GM23248 (cell line): Measurements from ENCODE around the gene SH2D4B. TPM values are rescaled to one million over a fixed set of nuclear protein-coding genes. Genes with fewer than 3 reads are reported as not detected.

Experiments used
- DNase-seq: peaks from one replicate; pipeline ENCODE4 v3.0.0-alpha.2; 2015
- H2AFZ ChIP-seq: fragments of 200-600 bp; sonication (generic); 2 replicates; pipeline ENCODE4 v1.6.1; 2016; ENCODE audit warnings: antibody characterized with exemption
- H3F3A ChIP-seq: fragments of 200-600 bp; sonication (generic); 2 replicates; pipeline ENCODE4 v1.6.1; 2016; ENCODE audit warnings: mild to moderate bottlenecking, antibody characterized with exemption, mixed run types; ENCODE audit not compliant: insufficient read depth
- H3K27ac ChIP-seq: fragments of 200-600 bp; sonication (generic); 2 replicates; pipeline ENCODE4 v1.5.1; 2016; ENCODE audit warnings: mild to moderate bottlenecking
- H3K27me3 ChIP-seq: fragments of 200-600 bp; sonication (generic); replicated peaks from 2 replicates; pipeline ENCODE4 v1.6.1; 2016; ENCODE audit warnings: mild to moderate bottlenecking; ENCODE audit not compliant: insufficient read depth
- H3K36me3 ChIP-seq: fragments of 200-600 bp; sonication (generic); 2 replicates; pipeline ENCODE4 v1.6.1; 2016; ENCODE audit warnings: low read depth, mild to moderate bottlenecking
- H3K4me1 ChIP-seq: fragments of 200-600 bp; sonication (generic); 2 replicates; pipeline ENCODE4 v1.6.1; 2016; ENCODE audit warnings: mild to moderate bottlenecking; ENCODE audit not compliant: insufficient read depth
- H3K4me2 ChIP-seq: fragments of 200-600 bp; sonication (generic); one replicate; pipeline ENCODE4 v1.6.1; 2016; ENCODE audit warnings: mild to moderate bottlenecking; ENCODE audit not compliant: unreplicated experiment
- H3K4me3 ChIP-seq: fragments of 200-600 bp; sonication (generic); 2 replicates; pipeline ENCODE4 v1.5.1; 2016; ENCODE audit warnings: mild to moderate bottlenecking
- H3K79me2 ChIP-seq: fragments of 200-600 bp; sonication (generic); 2 replicates; pipeline ENCODE4 v1.6.1; 2016; ENCODE audit warnings: mild to moderate bottlenecking; ENCODE audit not compliant: insufficient read depth
- H3K9ac ChIP-seq: fragments of 200-600 bp; sonication (generic); 2 replicates; pipeline ENCODE4 v1.6.1; 2016; ENCODE audit warnings: mild to moderate bottlenecking
- H3K9me2 ChIP-seq: fragments of 200-600 bp; sonication (generic); 2 replicates; pipeline ENCODE4 v1.6.1; 2016; ENCODE audit warnings: mixed run types, mild to moderate bottlenecking, moderate library complexity; ENCODE audit not compliant: insufficient read depth
- H3K9me3 ChIP-seq: fragments of 200-600 bp; sonication (generic); one replicate; pipeline ENCODE4 v1.6.1; 2017; ENCODE audit warnings: low read depth
- H4K20me1 ChIP-seq: fragments of 200-600 bp; sonication (generic); 2 replicates; pipeline ENCODE4 v1.6.0; 2016; ENCODE audit not compliant: insufficient read depth
- EZH2 ChIP-seq: fragments of 200-600 bp; sonication (generic); IDR thresholded peaks from 2 replicates; pipeline ENCODE4 v1.6.1; 2018; ENCODE audit warnings: antibody characterized with exemption, mild to moderate bottlenecking; ENCODE audit not compliant: insufficient read depth, poor library complexity, severe bottlenecking
- EZH2phosphoT487 ChIP-seq: fragments of 200-600 bp; sonication (generic); IDR thresholded peaks from 2 replicates; pipeline ENCODE4 v1.6.1; 2018; ENCODE audit warnings: antibody characterized with exemption, moderate library complexity, mild to moderate bottlenecking, low read depth; ENCODE audit not compliant: insufficient read depth
- WGBS, 2 experiments: methylation state at CpG; one replicate each; pipeline ENCODE4 v1.1.6; 2015 to 2017; ENCODE audit warnings: low lambda C conversion rate in 2 of 2, low coverage in 1 of 2; ENCODE audit errors: missing lambda C conversion rate in 2 of 2; 5-methylcytosine and 5-hydroxymethylcytosine counted together
- in situ Hi-C: fragments of 300-500 bp; cut with MboI; formaldehyde crosslinking; loops from 2 replicates; pipeline ENCODE4 v1.15.0; 2020
- polyA plus RNA-seq: library from polyadenylated mRNA; unstranded; fragments of >200 nt; fragmentation: Nextera tagmentation; extraction: Ambion mirVana; gene quantifications from 2 replicates; pipeline ENCODE4 v1.2.1, GENCODE V29; 2016
- total RNA-seq: library from RNA; depleted of rRNA; stranded (reverse); fragments of >200 nt; shearing (Covaris generic); gene quantifications from 2 replicates; pipeline ENCODE4 v1.2.3, GENCODE V29; 2014

SH2D4B gene
- total and polyA plus RNA-seq, 2 experiments from 2014 or later = not detected

DNA sequence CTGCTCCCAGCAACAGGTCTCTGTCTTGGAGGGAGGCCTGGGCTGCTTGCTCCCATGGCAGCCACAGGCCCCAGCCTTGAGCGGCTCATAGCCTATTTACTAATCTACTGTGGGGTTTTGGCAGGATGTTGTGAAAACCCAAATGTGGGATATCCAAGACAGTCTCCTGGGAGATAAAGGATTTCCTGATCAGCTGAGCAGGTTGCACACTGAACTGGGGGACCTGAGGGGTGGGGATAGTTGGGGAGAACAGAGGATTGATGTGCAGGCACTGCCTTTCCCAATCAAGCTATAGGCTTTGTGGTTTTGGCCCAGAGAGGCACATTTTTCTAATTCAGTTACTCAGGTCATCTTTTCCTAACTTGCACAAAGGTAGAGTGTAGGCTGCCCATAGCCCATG is 92.6 kb downstream of the SH2D4B start:
- DNase-seq = no peak
- H4K20me1 ChIP-seq = no peaks in the 10 kb centered on the region
- H3K27me3 ChIP-seq = no peaks in the 10 kb centered on the region
- H3K9me3 ChIP-seq = no peaks in the 10 kb centered on the region
- no peak overlapping the region for H3K4me2 ChIP-seq
- no peaks in the 10 kb centered on the region for H3K9me2 ChIP-seq
- H3K27ac ChIP-seq = no peak overlapping the region
- WGBS, 2 experiments = 30 to 39% methylated on average over 1 of the region's 1 CpG
- in situ Hi-C loops = no loop called here
- no peaks in the 10 kb centered on the region for H3K36me3 ChIP-seq
- no peak overlapping the region for H3K9ac ChIP-seq
- no peaks in the 10 kb centered on the region for H3F3A ChIP-seq
- no peaks in the 10 kb centered on the region for H3K4me1 ChIP-seq
- H2AFZ ChIP-seq = no peak overlapping the region
- H3K79me2 ChIP-seq = no peaks in the 10 kb centered on the region
- no peak overlapping the region for H3K4me3 ChIP-seq
- TF ChIP-seq EZH2phosphoT487 (no peak), EZH2 (no peak)

- H3K9ac ChIP-seq = no peak overlapping the region
- no peak for DNase-seq
- 36 to 42% methylated on average over 7 of the region's 7 CpGs for WGBS, 2 experiments
- no peak overlapping the region for H3K27ac ChIP-seq
- H3F3A ChIP-seq = no peaks in the 10 kb centered on the region
- H3K79me2 ChIP-seq = no peaks in the 10 kb centered on the region
- H3K4me3 ChIP-seq = no peak overlapping the region
- no peak for TF ChIP-seq EZH2
- no peak for TF ChIP-seq EZH2phosphoT487
- no peak overlapping the region for H2AFZ ChIP-seq
- H3K9me3 ChIP-seq = no peaks in the 10 kb centered on the region
- no peaks in the 10 kb centered on the region for H3K4me1 ChIP-seq
- no peaks in the 10 kb centered on the region for H4K20me1 ChIP-seq
- no peaks in the 10 kb centered on the region for H3K36me3 ChIP-seq
- no peaks in the 10 kb centered on the region for H3K27me3 ChIP-seq
- in situ Hi-C loops = no loop called here
- H3K4me2 ChIP-seq = no peak overlapping the region
- no peaks in the 10 kb centered on the region for H3K9me2 ChIP-seq
These were observed 95.0 kb downstream of the SH2D4B start for GRCh38 chr10:80632742-80633141.

DNA sequence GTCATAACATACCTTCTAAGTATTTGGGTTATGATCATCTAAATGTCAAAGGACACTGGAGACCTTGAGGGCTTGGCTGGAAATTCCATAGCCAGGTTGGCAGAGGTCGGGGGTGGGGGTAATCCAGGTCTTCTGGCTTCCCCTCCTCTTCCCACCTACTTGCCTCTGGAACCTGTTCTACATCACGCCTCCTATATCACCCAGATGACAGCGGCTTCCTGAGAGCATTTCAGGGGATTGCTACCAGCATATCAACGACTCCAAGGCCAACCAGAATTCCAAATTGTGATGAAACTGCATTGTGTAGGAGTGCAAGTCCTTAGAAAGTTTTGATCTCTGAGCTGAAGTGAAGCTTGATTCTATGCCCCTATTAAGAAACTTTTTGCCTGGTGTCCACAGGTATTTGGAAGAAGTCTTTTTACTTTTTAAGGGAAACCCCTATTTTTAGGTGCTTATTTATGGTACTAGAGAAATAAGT is 95.7 kb downstream of the SH2D4B start:
- Histone ChIP-seq H3K9me2 (no peaks in the 10 kb centered on the region), H3K27me3 (no peaks in the 10 kb centered on the region), H3K79me2 (no peaks in the 10 kb centered on the region), H3K36me3 (no peaks in the 10 kb centered on the region), H3K4me1 (no peaks in the 10 kb centered on the region), H3F3A (no peaks in the 10 kb centered on the region), H4K20me1 (no peaks in the 10 kb centered on the region), H3K9me3 (no peaks in the 10 kb centered on the region), H3K4me3 (no peak overlapping the region), H3K9ac (no peak overlapping the region), H2AFZ (no peak overlapping the region), H3K4me2 (no peak overlapping the region), H3K27ac (no peak overlapping the region)
- DNase-seq = no peak
- TF ChIP-seq EZH2 = no peak
- no peak for TF ChIP-seq EZH2phosphoT487
- in situ Hi-C loops = no loop called here
- WGBS, 2 experiments = 5 to 10% methylated on average over 4 of the region's 4 CpGs

DNA sequence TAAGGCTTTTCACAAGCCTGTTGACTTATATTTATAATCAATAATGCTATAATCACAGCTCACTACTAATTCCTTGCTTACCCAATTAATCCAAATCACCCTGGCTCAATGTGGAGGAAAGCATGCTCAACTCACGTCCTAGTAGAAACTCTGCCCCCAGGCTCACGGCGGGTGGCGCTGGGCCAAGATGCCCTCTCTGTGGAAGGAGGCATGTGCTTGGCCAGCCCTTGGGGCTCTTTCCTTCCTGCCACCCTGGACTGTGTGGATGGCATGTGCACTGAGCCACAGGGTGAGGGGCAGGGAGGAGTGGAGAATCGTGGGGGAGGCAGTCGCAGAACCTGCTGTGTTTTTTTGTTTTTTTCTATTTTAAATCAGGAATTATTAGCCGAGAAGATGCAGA is 96.2 kb downstream of the SH2D4B start:
- Histone ChIP-seq H3K9ac (no peak overlapping the region), H3K9me2 (no peaks in the 10 kb centered on the region), H3K4me1 (no peaks in the 10 kb centered on the region), H3K9me3 (no peaks in the 10 kb centered on the region), H2AFZ (no peak overlapping the region), H3K36me3 (no peaks in the 10 kb centered on the region), H3K4me2 (no peak overlapping the region), H3K27ac (no peak overlapping the region), H3K79me2 (no peaks in the 10 kb centered on the region), H3F3A (no peaks in the 10 kb centered on the region), H3K4me3 (no peak overlapping the region), H4K20me1 (no peaks in the 10 kb centered on the region), H3K27me3 (no peaks in the 10 kb centered on the region)
- WGBS, 2 experiments = 29 to 35% methylated on average over 7 of the region's 7 CpGs
- in situ Hi-C loops = no loop called here
- TF ChIP-seq EZH2phosphoT487 = no peak
- no peak for DNase-seq

GRCh38 chr10:80642661-80643060 is 105.0 kb downstream of the SH2D4B start:
- no peaks in the 10 kb centered on the region for H3K9me2 ChIP-seq
- 10 to 15% methylated on average over 5 of the region's 5 CpGs for WGBS, 2 experiments
- no peak overlapping the region for H3K4me2 ChIP-seq
- H3K27ac ChIP-seq = no peak overlapping the region
- no peaks in the 10 kb centered on the region for H3K79me2 ChIP-seq
- no peak overlapping the region for H3K9ac ChIP-seq
- no peak overlapping the region for H3K4me3 ChIP-seq
- H3K9me3 ChIP-seq = no peaks in the 10 kb centered on the region
- H3K27me3 ChIP-seq = no peaks in the 10 kb centered on the region
- H3F3A ChIP-seq = no peaks in the 10 kb centered on the region
- no peak for DNase-seq
- TF ChIP-seq EZH2phosphoT487 = no peak
- no peak for TF ChIP-seq EZH2
- no peak overlapping the region for H2AFZ ChIP-seq
- in situ Hi-C loops = no loop called here
- H4K20me1 ChIP-seq = no peaks in the 10 kb centered on the region
- no peaks in the 10 kb centered on the region for H3K4me1 ChIP-seq
- H3K36me3 ChIP-seq = no peaks in the 10 kb centered on the region
